OCI-LY3 (cell line): ENCODE measurements around the gene DTNBP1.

Source experiments
- EZH2phosphoT487 ChIP-seq: fragments of 200-600 bp; shearing (Covaris generic); IDR thresholded peaks from 2 replicates; pipeline ENCODE4 v1.6.1; 2018; ENCODE audit warnings: antibody characterized with exemption, mixed run types, low read depth
- TF ChIP-seq, protein P1 (sequence below): fragments of 200-600, 300-600 bp; sonication (generic); IDR thresholded peaks from 2 replicates; pipeline ENCODE4 v1.5.1; 2014; ENCODE audit warnings: antibody characterized with exemption, low read length, low read depth

DNA sequence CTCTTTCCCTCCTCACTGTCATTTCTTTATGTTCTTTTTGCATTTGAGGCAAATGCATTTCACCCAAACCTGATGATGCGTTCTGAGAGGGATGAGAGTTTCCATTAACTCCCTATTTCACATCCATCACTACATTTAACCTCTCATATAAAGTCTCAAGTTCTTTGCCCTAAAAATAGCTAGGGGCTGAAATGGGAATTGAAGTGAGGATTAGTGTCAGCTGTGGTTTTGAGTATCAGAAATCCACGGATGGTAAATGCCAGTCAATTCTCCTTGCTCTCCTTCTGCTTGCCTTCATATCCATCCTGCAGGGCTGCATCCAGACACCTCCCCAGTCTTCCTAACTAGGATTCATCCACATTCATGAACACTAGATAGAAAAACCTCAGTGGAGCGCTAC is 10.0 kb upstream of the DTNBP1 start:
- TF ChIP-seq EZH2phosphoT487: no peak
- TF ChIP-seq, protein P1, sequence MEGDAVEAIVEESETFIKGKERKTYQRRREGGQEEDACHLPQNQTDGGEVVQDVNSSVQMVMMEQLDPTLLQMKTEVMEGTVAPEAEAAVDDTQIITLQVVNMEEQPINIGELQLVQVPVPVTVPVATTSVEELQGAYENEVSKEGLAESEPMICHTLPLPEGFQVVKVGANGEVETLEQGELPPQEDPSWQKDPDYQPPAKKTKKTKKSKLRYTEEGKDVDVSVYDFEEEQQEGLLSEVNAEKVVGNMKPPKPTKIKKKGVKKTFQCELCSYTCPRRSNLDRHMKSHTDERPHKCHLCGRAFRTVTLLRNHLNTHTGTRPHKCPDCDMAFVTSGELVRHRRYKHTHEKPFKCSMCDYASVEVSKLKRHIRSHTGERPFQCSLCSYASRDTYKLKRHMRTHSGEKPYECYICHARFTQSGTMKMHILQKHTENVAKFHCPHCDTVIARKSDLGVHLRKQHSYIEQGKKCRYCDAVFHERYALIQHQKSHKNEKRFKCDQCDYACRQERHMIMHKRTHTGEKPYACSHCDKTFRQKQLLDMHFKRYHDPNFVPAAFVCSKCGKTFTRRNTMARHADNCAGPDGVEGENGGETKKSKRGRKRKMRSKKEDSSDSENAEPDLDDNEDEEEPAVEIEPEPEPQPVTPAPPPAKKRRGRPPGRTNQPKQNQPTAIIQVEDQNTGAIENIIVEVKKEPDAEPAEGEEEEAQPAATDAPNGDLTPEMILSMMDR: no peak
